Right lung (tissue), 5 donors: ENCODE measurements around the gene SLC18A3. TPM values are rescaled to one million over a fixed set of nuclear protein-coding genes. Genes with fewer than 3 reads are reported as not detected.

Experiments used
- DNase-seq, 2 donors: peaks; one replicate each; pipeline ENCODE4 v3.0.0-alpha.2; 2013
- polyA plus RNA-seq, 5 donors: library from polyadenylated mRNA; unstranded; fragments of 120-200 nt; gene quantifications; one replicate each; pipeline versions ENCODE4 v1.2.1 to v1.2.3, GENCODE V29; 2013; ENCODE audit warnings: inconsistent platforms in 1 of 5, low replicate concordance in 1 of 5; ENCODE audit not compliant: insufficient read length in 5 of 5, insufficient read depth in 1 of 5

The SLC18A3 gene
- polyA plus RNA-seq, 5 donors = 0.05 TPM; not detected in 4

DNA sequence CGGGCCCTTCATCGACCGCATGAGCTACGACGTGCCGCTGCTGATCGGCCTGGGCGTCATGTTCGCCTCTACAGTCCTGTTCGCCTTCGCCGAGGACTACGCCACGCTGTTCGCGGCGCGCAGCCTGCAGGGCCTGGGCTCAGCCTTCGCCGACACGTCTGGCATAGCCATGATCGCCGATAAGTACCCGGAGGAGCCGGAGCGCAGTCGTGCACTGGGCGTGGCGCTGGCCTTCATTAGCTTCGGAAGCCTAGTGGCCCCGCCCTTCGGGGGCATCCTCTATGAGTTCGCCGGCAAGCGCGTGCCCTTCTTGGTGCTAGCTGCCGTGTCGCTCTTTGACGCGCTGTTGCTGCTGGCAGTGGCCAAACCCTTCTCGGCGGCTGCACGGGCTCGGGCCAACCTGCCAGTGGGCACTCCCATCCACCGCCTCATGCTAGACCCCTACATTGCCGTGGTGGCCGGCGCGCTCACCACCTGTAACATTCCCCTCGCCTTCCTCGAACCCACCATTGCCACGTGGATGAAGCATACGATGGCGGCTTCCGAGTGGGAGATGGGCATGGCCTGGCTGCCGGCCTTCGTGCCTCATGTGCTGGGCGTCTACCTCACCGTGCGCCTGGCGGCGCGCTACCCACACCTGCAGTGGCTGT lies 1.2 kb downstream of the SLC18A3 start:
- DNase-seq = no peak

DNA sequence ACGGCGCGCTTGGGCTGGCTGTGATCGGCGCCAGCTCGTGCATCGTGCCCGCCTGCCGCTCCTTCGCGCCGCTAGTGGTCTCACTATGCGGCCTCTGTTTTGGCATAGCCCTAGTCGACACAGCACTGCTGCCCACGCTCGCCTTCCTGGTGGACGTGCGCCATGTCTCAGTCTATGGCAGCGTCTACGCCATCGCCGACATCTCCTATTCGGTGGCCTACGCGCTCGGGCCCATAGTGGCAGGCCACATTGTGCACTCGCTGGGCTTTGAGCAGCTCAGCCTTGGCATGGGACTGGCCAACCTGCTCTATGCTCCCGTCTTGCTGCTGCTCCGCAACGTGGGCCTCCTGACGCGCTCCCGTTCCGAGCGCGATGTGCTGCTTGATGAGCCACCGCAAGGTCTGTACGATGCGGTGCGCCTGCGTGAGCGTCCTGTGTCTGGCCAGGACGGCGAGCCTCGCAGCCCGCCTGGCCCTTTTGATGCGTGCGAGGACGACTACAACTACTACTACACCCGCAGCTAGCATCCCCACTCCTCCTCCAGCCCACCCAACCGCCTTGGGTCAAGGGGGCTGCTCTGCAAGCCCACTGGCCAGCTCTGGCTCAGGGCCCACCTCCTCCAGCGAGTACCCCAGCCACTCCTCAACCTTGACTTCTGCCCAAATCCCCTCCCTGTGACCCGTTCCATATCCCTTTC lies 1.9 kb downstream of the SLC18A3 start:
- no peak for DNase-seq

GRCh38 chr10:49612513-49613164 lies 2.5 kb downstream of the SLC18A3 start:
- DNase-seq = no peak

DNA sequence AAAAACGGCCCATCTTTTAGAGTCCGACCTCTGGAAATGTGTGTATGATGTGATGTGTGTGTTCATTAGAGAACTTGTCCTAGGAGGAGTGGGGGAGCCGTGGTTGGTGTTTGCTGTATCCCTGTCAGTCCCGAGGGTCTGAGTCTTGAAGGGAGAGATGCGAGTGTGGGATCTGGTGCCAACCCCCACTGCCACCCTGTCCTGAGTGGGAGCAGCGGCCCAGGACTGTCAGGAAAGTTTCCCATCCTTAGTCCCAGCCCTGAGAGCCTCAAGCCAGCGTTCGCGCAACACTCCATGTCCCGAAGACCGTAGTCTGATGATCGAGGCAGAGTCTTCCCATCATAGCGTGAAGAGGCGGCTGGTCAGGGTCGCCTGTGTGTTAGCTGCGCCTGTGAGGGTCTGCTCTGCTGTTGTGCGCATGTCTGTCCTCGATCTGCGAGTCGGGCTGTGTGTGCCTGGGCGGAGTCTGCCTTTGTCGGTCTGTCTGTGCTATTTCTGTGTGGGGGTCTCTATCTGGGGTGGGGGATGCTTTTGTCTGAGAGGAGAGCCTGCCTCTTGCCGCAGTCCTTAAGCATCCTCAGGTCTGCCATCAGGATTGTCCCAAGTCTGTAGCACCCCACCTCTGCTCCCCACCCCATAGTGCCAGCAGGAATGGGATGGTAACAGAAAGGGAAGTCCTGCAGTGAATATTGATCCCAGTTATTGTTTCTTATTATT lies 3.2 kb downstream of the SLC18A3 start:
- no peak for DNase-seq

- no peak for DNase-seq
Observed at GRCh38 chr10:49613882-49614241, 3.8 kb downstream of the SLC18A3 start, which contains the start of gene CHAT. TSS of gene CHAT (plus strand) at chr10:49614037. CDS start at chr10:49614190, 153 bp downstream.

GRCh38 chr10:49614242-49615198 lies 4.4 kb downstream of the SLC18A3 start:
- DNase-seq = no peak

- DNase-seq = no peak
Observed at GRCh38 chr10:49615213-49615612, 5.1 kb downstream of the SLC18A3 start.

DNA sequence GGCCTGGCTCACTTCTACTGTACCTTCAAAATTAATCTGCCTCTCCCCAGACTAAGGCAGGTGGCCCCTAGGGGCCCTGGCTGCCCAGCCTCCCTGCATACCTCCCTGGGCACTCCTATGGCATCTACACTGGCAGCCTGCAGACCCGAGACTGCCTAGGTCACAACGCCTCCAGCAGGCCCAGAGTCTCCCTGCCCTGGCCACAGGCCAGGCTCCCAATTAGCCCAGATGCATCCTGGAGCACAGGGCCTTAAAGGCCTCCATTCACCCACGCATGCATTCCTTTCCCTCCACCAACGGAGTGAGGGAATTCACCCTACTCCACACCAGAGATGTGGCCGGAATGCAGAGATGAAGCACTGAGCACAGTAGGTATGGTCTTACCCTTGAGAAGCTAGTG lies 5.6 kb downstream of the SLC18A3 start:
- DNase-seq = no peak

DNA sequence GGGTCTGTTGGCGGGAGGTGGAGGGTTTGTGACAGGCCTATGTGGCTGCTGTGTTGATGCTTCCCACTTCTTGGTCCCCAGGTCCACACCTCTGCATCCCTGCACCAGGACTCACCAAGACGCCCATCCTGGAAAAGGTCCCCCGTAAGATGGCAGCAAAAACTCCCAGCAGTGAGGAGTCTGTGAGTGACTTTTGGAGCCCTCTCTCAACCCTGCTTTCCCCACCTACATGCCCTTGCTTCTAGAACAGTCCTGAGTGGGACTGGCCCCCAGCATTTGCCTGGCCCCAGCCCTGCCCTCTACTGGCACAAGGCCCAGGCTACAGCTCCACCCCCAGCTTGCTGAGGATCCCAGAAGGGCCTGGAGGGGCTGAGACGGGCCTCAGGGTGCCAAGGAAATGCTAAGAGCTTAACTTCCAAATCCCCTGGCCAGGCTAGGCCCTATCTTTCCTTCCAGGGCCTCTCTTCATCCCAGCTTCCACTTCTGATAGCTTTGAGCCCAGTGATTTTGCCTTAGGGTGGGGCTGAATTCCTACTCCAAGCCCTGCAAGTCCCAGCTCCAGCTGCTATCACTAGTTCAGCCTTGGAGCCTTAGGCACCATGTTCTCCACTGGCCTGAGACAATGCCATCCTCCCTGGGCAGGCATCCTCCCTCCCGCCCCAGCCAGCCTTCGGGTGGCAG lies 6.5 kb downstream of the SLC18A3 start:
- no peak for DNase-seq

GRCh38 chr10:49617121-49618020 lies 7.3 kb downstream of the SLC18A3 start:
- peak; percentile 34 to 46 for DNase-seq

DNA sequence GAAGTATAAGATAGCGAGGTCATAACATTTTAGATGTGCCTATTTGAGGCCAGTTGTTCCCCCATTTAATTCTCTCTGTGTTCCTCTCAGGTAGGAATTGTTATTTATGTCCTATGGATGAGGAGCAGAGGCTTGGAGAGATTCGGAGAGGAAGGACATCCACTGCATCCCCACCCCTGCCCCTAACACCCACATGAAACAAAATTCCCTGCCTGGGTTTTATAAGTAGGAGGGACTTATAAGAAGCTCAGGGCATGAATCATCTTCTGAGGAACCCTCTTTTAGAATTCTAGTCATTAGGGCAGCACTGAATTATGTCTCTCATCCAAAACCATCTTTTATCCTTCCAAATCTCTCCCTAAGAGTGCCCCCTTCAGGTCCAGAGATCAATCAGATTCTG lies 8.7 kb downstream of the SLC18A3 start:
- no peak for DNase-seq

DNA sequence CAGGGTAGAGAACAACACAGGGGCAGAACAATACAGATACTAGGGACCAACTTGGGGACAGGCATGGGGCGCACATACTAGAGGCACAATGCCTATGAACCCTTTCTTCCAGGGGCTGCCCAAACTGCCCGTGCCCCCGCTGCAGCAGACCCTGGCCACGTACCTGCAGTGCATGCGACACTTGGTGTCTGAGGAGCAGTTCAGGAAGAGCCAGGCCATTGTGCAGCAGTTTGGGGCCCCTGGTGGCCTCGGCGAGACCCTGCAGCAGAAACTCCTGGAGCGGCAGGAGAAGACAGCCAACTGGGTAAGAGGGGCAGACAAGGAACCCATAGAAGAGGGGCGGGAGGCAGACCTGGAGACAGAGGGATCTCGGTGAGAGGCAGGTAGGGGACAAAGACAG lies 9.5 kb downstream of the SLC18A3 start:
- no peak for DNase-seq

- DNase-seq = no peak
Observed at GRCh38 chr10:49620286-49620810, 10.2 kb downstream of the SLC18A3 start.

DNA sequence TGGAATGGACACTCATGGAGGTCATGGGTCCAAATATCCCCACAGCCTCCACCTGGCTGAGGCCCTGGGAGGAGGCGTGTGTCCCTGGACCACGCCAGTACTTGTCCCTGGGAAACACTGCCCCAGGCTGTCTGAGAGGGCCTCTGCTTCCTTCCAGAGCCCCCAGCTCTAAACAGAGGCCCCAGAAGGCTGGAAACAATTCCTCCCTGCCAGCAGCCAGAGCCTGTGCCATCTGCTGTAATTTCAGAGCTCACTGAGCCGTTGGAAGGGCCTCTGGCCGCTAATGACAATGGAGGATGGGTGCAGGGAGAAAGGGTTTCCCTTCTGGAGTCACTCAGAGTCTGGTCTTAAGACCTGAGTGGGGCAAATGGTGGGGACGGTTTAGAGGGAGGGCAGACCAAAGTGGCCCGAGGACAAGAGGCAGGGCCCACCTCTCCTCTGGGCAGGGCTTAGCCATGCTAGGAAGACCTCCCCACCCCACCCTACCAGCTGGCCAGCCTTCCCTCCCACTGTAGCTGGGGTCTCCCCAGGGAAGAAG lies 10.8 kb downstream of the SLC18A3 start:
- DNase-seq = no peak

GRCh38 chr10:49621561-49621960 lies 11.5 kb downstream of the SLC18A3 start:
- DNase-seq = no peak

DNA sequence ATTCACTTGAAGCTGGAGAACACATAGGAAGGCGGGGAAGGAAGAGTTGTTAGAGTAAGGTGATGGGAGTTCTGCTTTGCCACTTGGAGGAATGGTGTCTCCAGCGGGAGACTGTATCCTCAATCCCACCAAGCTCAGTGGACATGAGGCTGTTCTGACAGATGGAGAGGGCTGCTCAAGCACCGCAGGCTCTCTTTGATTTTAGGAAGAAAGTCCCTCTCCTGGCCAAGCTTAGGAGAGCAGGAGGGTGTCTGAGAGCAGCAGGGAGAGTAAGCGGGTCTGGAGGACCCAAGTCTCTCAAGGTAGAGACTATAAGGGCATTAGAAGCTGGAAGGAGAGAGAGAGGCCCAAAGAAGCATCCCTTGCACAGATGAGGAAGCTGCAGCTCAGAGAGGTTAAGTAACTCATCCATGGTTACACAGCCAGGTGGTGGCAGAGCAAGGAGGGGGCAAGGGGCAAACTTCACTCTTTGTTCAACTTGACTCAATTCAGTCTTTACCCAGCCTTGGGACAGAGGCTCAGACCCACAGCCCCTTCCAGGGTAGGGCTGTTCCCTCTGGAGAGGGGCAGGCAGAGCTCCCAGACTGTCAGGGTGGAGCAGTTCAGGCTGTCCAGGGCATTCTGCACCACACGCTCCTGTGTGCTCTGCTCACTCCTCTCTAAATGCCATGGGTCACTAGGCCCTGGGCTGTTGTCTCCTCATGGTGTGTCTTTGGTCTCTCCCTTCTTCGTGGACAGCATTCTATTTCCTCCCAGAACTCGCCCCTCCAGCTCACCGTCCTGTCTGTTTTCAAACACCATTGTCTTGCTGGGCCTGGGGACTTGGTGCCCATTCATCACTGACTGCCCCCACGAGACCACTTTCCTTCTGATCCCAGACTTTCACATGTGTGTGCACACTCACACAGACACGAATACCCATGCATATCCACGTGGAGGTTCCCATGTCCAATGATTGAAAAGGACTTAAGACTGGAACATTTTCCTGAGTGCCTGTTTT lies 12.6 kb downstream of the SLC18A3 start:
- DNase-seq = no peak

- DNase-seq = no peak
Observed at GRCh38 chr10:49624629-49625028, 14.5 kb downstream of the SLC18A3 start.

- no peak for DNase-seq
Observed at GRCh38 chr10:49625411-49625810, 15.3 kb downstream of the SLC18A3 start.
